Cerebellar cortex (tissue), 1 donor: ENCODE data around the gene UNC13B.
"Not testable (repeated sequence)": the region's sequence is repeated elsewhere in the genome, so short reads cannot be mapped to it uniquely, and the experiment has no call there.

Experiments
- DNase-seq: peaks from one replicate; pipeline ENCODE4 v3.0.0-alpha.2; 2015; ENCODE audit warnings: low spot score

The UNC13B gene

GRCh38 chr9:35161713-35162604 lies at the start of gene UNC13B:
TSS of gene UNC13B (plus strand) at chr9:35162009. CDS start at chr9:35162284, 275 bp downstream.
- DNase-seq, result peak; percentile 96

DNA sequence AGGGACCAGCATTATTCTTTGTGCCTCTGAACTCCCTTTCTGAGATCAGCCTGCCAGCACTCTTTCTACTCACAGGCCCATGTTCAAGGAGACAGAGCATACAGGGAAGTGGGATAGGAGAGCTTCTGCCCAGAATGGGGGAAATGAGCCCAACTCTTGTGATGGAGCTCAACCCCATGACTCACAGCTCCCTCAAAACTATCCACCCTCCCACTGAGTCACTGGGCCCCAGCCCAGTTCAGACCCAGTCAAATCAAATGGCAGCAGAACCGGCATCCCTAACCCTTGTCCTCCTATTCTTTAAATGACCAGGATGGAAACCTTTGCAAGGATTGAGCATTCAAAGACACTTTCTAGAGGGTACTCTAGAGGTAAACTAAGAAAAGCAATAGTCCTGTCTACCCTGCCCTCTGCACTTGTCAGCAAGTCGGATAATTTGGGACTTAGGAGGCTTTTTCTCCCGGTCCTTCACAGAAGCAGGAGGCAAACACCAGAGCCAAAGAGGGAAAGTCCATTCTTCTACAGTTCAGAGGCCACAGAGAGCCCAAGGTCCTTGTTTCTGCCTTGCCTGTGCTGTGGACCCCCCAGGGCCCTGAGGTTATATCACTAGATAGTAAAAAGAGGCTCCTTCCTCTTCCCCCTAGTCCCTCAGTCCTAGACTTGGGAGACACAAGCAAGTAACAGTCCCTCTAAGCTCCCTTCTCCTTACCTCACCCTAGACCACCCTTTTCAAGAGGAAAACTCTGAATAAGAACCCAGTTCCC lies 49.4 kb upstream of the UNC13B start:
- DNase-seq, result no peak

- DNase-seq, result peak; percentile 90
Observed at GRCh38 chr9:35114113-35114839, 47.5 kb upstream of the UNC13B start.

GRCh38 chr9:35114840-35115628 lies 46.8 kb upstream of the UNC13B start:
- peak; percentile 46 for DNase-seq

- DNase-seq, result peak; percentile 97
Observed at GRCh38 chr9:35115680-35116538, 45.9 kb upstream of the UNC13B start, which contains the start of gene ATOSB. TSS of gene ATOSB (minus strand) at chr9:35115862. CDS start at chr9:35108274, 7,588 bp downstream.

DNA sequence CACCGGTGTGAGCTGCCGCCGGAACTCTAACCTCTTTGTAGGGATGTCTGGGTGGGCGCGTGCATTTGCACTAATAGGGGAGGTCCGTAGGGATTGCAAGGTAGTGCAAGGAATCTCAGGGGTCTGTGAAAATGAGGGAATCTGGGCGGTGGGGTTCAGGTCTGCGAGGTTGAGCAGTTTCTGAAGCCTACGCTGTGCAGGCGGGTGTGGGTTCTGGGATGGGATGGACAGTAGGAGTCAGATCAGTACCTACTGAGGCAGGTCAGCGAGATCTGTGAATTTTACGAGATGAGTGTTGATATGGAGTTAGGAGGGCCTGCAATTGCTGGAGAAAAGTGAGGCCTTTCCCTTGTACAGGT lies 45.3 kb upstream of the UNC13B start:
- no peak for DNase-seq

GRCh38 chr9:35116898-35117551 lies 44.8 kb upstream of the UNC13B start:
- peak; percentile 97 for DNase-seq

DNA sequence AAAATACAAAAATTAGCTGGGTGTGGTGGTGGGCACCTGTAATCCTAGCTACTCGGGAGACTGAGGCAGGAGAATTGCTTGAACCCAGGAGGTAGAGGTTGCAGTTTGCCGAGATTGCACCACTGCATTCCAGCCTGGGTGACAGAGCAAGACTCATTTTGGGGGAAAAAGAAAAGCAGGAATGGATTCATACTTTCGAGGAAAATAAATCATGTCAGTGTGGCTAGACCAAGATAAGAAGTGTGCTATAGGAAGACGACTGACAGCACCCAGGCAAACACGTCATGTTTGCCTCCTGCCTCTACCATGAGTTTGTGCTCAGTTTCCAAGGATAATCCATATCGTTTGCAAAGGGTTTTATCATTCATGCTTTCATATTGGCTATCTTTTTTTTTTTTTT lies 26.9 kb upstream of the UNC13B start:
- DNase-seq, result no peak

GRCh38 chr9:35135988-35136387 lies 25.8 kb upstream of the UNC13B start:
- no peak for DNase-seq

GRCh38 chr9:35136866-35137265 lies 24.9 kb upstream of the UNC13B start:
- no peak for DNase-seq

DNA sequence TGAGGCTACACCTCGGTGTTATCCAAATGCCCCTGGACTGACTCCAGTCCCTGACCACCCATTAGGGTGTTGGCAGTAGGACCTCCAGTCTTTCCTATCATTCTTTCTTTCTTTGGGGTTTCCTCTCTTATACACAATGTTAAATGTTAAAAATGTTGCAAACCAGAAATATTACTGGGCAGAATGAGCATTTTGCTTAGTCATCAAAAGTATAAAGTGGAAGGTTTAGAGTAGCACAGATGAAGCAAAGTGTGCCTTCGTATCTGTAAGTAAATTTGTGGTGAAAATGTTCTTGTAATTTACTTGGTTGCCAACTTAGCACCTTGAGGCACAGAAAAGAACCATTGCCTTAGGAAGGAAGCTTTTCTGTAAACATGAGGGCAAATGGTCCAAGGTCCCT lies 21.7 kb upstream of the UNC13B start:
- DNase-seq, result no peak

GRCh38 chr9:35142037-35142436 lies 19.8 kb upstream of the UNC13B start:
- DNase-seq, result no peak

DNA sequence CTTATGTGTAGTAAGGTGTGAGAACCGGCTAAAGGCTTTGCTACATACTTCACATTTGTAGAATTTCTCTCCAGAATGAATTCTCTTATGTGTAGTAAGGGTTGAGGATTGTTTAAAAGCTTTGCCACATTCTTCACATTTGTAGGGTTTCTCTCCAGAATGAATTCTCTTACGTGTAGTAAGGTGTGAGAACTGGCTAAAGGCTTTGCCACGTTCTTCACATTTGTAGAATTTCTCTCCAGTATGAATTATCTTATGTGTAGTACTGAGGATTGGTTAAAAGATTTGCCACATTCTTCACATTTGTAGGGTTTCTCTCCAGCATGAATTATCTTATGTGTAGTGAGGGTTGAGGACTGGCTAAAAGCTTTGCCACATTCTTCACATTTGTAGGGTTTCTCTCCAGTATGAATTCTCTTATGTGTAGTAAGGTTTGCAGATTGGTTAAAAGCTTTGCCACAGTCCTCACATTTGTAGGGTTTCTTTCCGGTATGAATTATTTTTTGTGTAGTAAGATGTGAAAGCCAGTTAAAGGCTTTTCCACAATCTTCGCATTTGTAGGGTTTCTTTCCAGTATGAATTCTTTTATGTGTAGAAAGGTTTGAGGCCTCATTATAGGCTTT lies 13.8 kb upstream of the UNC13B start:
- not testable (repeated sequence) for DNase-seq

- DNase-seq, result no peak
Observed at GRCh38 chr9:35152926-35153325, 8.9 kb upstream of the UNC13B start.

DNA sequence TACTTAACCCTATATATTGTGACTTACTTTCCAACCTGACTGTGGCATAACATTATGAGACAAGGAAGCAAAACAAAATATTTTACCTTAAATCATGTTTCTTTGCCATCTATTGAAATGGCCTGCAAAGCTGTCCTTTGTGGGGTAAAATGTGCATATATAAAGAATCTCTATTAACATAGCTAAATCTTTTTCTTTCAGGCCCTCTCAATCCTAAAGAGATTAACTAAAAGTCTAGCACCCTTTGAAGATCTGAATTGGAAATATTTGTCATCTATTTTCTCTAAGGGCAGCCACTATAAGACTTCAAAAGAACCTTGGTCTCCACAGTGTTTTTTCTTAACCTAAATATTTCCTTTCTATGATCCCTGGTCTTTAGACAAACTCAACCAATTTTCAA lies 5.0 kb upstream of the UNC13B start:
- no peak for DNase-seq

DNA sequence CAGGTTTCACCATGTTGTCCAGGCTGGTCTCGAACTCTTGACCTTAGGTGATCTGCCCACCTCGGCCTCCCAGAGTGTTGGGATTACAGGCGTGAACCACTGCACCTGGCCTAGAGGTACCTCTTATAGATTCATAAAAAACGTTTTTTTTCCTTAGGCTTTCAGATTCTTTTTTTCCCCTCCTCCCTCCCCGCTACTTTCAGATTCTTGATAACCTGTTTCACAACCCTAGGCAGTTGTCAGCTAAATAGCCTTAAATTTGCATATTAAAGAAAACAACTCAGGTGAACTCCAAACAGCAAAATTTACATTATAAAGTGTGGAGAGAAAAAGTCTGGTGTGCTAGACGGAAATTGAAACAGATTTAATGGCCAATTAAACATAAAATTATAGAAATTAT lies 4.0 kb upstream of the UNC13B start:
- DNase-seq, result not testable (repeated sequence)

- DNase-seq, result no peak
Observed at GRCh38 chr9:35158501-35159280, 3.1 kb upstream of the UNC13B start.

- peak; percentile 68 for DNase-seq
Observed at GRCh38 chr9:35162605-35163315, 951 bp downstream of the UNC13B start.
